Activated CD4-positive, alpha-beta T cell treated with anti-CD3 and anti-CD28 coated beads for 36 hours (primary cell): Measurements from ENCODE around the gene IL6ST. TPM values are rescaled to one million over a fixed set of nuclear protein-coding genes. Genes with fewer than 3 reads are reported as not detected.

ENCODE experiments used
- ATAC-seq: fragments of 200-7000 bp; cut with Tn5 transposase; one replicate; pipeline ENCODE4 v1.10.0; 2021; ENCODE audit warnings: mild to moderate bottlenecking, moderate library complexity
- CTCF ChIA-PET: fragments of 350-600 bp; sonication (Branson Sonifier 250); formaldehyde crosslinking; loops from one replicate; lab custom pipeline; 2021; ENCODE audit warnings: antibody characterized with exemption; lab: Charles Lee
- POLR2A ChIA-PET: fragments of 350-600 bp; sonication (Branson Sonifier 250); formaldehyde crosslinking; loops from one replicate; lab custom pipeline; 2021; ENCODE audit warnings: antibody characterized with exemption, inconsistent platforms; lab: Charles Lee
- DNase-seq: peaks from one replicate; pipeline ENCODE4 v3.0.0-alpha.2; 2020
- H3K27ac Mint-ChIP-seq: one replicate; pipeline ENCODE4 v1.8.0; 2021; ENCODE audit warnings: mixed read lengths
- H3K27me3 Mint-ChIP-seq: one replicate; pipeline ENCODE4 v1.8.0; 2021; ENCODE audit warnings: mixed read lengths
- H3K36me3 Mint-ChIP-seq: one replicate; pipeline ENCODE4 v1.8.0; 2021; ENCODE audit warnings: low read depth, mixed read lengths
- H3K4me1 Mint-ChIP-seq: one replicate; pipeline ENCODE4 v1.8.0; 2021; ENCODE audit warnings: mixed read lengths
- H3K4me3 Mint-ChIP-seq: one replicate; pipeline ENCODE4 v1.8.0; 2021; ENCODE audit warnings: mild to moderate bottlenecking, moderate library complexity, mixed read lengths
- H3K9me3 Mint-ChIP-seq: one replicate; pipeline ENCODE4 v1.8.0; 2021; ENCODE audit warnings: low read depth, mixed read lengths
- intact Hi-C, 2 experiments: fragments of 100-400 bp; cut with DNase I in 1 of 2; cut with micrococcal nuclease in 1 of 2; formaldehyde crosslinking; loops; one replicate each; pipeline versions ENCODE4 v1.14.2 to v1.15.1; 2022 to 2024; cut with DNase I, micrococcal nuclease
- total RNA-seq, 2 experiments: library from RNA; stranded (reverse); gene quantifications; one replicate each; pipeline ENCODE4 v1.2.3, GENCODE V29; 2021

The IL6ST gene
- total RNA-seq, 2 experiments from 2014 or later = 57.1 to 64.4 TPM

DNA sequence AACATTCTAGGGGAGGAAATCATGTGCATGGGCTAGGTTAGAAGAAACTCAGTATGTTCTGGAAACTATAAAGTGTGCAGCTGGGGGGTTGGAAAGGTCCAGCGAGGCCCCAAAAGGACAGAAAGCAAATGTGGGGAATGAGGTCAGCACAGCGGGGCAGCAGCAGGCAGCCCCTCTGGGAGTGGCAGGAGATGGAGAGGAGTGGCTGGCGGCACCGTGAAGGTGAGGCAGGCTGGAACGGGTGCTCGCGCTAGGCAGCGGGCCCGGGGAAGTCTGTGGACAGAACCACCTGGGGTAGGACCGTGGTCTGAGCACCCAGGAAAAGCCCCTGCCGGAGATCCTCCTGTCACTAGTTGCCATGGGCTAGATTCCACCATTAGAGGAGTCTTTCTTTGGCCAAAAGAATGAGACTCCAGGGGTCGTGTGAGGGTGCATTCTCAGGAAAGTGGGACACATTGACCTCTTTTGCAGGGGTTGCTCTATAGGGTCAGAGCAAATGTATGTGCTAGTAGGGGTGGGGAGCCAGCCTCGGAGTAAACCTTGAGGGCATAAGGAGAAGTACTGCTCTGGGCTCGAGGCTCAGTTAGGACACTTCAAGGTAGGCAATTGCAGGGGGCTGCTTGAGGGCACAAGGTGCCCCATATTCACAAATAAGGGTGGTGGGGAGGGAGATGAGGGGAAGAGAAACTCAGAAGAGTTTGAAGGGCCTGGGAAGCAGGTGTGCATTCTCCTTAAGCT, 61.2 kb downstream of the IL6ST start:
- DNase-seq = no peak
- ChIA-PET POLR2A (interaction anchor here (1.2 kb wide), 1 partner anchor 9 kb away, joined by 3 read pairs; no protein-coding TSS in a partner anchor), CTCF (interaction anchor here (1.0 to 6.8 kb wide), 4 partner anchors 15 to 267 kb away, joined by 3 to 97 read pairs (median 36); no protein-coding TSS in a partner anchor)
- intact Hi-C loops = no loop called here
- H3K36me3 Mint-ChIP-seq = peaks cover 8% of the 10 kb centered on the region
- H3K4me3 Mint-ChIP-seq = no peak overlapping the region
- no peaks in the 10 kb centered on the region for H3K27me3 Mint-ChIP-seq
- peak overlapping the region; percentile 17 for H3K27ac Mint-ChIP-seq
- H3K4me1 Mint-ChIP-seq = peaks cover 8% of the 10 kb centered on the region
- no peak for ATAC-seq
- no peaks in the 10 kb centered on the region for H3K9me3 Mint-ChIP-seq

DNA sequence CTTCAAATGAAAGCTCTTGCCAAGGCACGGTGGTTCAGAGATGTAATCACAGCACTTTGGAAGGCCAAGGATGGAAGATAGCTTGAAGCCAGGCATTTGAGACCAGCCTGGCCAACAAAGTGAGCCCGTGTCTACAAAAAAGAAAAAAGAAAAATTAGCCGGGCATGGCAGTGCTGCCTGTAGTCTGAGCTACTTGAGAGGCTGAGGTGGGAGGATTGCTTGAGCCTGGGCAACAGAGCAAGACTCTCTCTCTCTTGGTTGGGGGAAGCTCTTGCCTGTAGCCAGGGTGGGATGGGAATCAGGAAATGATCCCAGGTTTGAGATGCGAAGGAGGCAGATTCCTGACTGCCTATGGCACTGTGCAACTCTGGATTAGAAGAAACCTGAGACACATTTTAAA, 62.1 kb downstream of the IL6ST start:
- intact Hi-C loops = no loop called here
- no peaks in the 10 kb centered on the region for H3K27me3 Mint-ChIP-seq
- ChIA-PET POLR2A (interaction anchor here (1.2 kb wide), 1 partner anchor 8 kb away, joined by 3 read pairs; no protein-coding TSS in a partner anchor), CTCF (interaction anchor here (0.7 to 1.3 kb wide), 4 partner anchors 13 to 268 kb away, joined by 3 read pairs; no protein-coding TSS in a partner anchor)
- peaks cover 2% of the 10 kb centered on the region for H3K36me3 Mint-ChIP-seq
- H3K9me3 Mint-ChIP-seq = no peaks in the 10 kb centered on the region
- no peak overlapping the region for H3K4me3 Mint-ChIP-seq
- no peak overlapping the region for H3K27ac Mint-ChIP-seq
- no peak for DNase-seq
- peaks cover 3% of the 10 kb centered on the region for H3K4me1 Mint-ChIP-seq
- ATAC-seq = no peak

DNA sequence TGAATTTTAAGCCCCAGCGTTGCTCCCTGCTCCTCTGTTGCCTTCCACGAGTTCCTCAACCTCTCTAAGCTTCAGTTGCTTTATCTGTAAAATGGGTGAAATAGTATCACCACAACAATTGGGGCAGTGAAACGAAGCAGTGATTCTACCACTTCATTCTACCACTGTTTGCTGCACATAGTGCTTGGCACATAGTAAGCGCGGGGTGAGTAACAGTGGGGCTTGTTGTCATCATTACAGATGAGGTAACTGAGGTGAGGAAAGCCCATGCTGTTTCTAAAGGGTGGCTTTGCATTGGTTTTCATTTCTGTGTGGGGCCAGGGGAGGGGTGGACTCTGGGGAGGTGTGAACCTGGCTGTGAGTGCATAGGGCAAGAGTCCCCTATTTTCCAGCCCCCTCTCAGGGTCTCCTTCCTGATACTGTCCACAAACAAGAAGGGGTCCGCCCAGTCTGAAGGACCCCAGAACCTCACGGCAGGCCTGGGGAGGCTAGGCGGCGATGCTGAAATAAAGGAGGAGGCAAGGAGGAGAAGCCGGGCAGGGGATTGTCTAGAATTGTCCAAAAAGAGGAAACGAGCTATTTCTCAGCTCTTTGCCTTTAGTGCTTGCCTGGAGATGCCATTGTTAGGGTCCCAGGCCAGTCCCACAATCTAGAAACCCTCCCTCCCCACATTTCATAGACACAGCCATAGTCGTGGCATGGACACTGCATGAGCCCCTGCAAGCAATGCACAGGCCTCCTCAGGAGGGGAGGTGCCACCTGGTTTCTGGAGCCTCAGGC, 65.6 kb downstream of the IL6ST start:
- no peaks in the 10 kb centered on the region for H3K4me1 Mint-ChIP-seq
- intact Hi-C loops = no loop called here
- no peak overlapping the region for H3K27ac Mint-ChIP-seq
- DNase-seq = no peak
- no peaks in the 10 kb centered on the region for H3K9me3 Mint-ChIP-seq
- H3K4me3 Mint-ChIP-seq = no peak overlapping the region
- peak; percentile 17 for ATAC-seq
- ChIA-PET CTCF (interaction anchor here (0.7 to 1.3 kb wide), 2 partner anchors 8 to 256 kb away, joined by 3 to 5 read pairs; no protein-coding TSS in a partner anchor), POLR2A (interaction anchor here (0.6 kb wide), 1 partner anchor 220 kb away, joined by 3 read pairs; no protein-coding TSS in a partner anchor)
- H3K36me3 Mint-ChIP-seq = no peaks in the 10 kb centered on the region
- H3K27me3 Mint-ChIP-seq = no peaks in the 10 kb centered on the region

DNA sequence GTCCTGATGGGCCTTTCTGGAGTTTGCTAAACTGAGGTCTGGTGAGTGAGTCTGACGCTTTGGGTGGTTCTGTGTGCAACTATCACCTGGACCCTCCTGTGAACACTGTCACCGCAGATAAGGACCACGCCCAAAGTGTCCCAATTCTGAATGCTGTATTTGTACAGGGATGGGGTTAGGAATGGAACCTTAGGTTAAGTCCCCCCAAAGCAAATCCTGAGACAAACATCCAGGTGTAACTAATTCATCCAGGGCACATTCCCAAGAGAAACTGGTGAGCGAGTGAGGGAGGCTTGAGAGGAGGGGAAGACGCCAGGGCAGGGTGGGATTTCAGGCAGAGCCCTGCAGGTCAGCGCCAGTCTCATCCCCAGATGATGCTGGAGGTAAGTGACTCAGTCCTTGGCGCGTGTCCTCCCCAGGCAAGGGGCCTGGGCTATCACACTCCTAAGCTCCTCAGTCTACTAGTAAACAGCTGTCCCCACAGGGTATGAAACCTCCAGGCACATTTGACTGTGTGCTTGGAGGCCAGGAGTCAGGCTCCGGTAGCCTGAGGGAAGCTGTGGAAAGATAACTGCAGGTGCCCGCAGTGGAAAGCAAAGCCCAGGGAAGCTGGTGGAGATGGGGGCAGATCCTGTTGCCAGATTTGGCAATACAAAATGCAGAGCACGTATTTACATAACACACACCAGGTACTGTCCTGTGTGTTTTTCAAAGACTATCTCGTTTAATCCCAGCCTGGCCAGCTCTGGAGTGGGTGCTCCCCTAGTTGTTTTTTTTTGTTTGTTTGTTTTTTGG, 66.7 kb downstream of the IL6ST start:
- Mint-ChIP-seq H3K36me3 (no peaks in the 10 kb centered on the region), H3K27me3 (no peaks in the 10 kb centered on the region)
- intact Hi-C loops = no loop called here

DNA sequence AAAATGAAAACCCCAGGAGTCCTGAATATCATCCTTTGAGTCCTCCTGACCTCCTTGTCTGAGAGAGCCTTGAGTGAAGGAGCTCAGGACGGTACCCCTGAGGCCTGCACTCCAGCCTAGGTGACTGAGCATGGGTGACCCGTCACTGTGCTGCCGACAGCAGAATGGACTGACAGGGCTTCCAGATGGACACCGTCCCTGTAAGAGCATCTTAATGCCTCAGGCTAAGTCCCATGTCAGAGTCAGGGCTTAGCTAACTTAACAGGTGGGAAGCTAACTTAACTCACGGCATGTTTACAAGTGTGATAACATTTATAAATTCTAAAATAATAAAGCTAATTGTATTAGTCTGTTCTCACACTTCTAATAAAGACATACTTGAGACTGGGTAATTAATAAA, 68.3 kb downstream of the IL6ST start:
- no peaks in the 10 kb centered on the region for H3K27me3 Mint-ChIP-seq
- no peaks in the 10 kb centered on the region for H3K9me3 Mint-ChIP-seq
- peaks cover 8% of the 10 kb centered on the region for H3K4me1 Mint-ChIP-seq
- no peak overlapping the region for H3K27ac Mint-ChIP-seq
- no peak for ATAC-seq
- DNase-seq = no peak
- H3K36me3 Mint-ChIP-seq = no peaks in the 10 kb centered on the region
- ChIA-PET CTCF (interaction anchor here (1.1 kb wide), 1 partner anchor 9 kb away, joined by 4 read pairs; no protein-coding TSS in a partner anchor), POLR2A (interaction anchor here (0.6 kb wide), 1 partner anchor 24 kb away, joined by 3 read pairs; no protein-coding TSS in a partner anchor)
- no peak overlapping the region for H3K4me3 Mint-ChIP-seq
- intact Hi-C loops = no loop called here

More for the DNA sequence above, 66.7 kb downstream of the IL6ST start:
- H3K4me1 Mint-ChIP-seq = peaks cover 5% of the 10 kb centered on the region
- H3K9me3 Mint-ChIP-seq = no peaks in the 10 kb centered on the region
- ChIA-PET CTCF (interaction anchor here (0.7 to 1.3 kb wide), 3 partner anchors 9 to 257 kb away, joined by 3 to 5 read pairs (median 3); no protein-coding TSS in a partner anchor), POLR2A (no interaction called here)
- ATAC-seq = no peak
- H3K27ac Mint-ChIP-seq = no peak overlapping the region
- no peak for DNase-seq
- H3K4me3 Mint-ChIP-seq = no peak overlapping the region

DNA sequence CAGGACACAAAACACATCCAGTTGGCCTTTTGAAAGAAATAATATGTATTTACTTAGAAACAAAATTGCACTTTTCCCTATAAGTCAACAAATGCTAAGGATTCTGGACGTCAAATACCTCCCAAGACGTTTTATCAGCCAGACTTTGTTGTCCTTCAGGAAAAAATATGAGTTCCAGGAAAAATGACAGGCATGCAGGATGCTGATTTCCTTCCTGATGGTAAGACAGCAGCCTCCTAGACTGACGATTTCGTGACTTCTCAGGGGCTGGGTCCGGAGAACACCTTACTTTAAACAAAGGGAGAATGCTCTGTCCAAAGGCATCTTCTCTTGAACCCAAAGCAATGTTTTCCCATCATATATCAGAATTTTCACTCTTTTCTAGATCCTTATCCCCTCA, 69.1 kb downstream of the IL6ST start:
- no peak overlapping the region for H3K27ac Mint-ChIP-seq
- CTCF ChIA-PET = no interaction called here
- H3K27me3 Mint-ChIP-seq = no peaks in the 10 kb centered on the region
- peaks cover 8% of the 10 kb centered on the region for H3K4me1 Mint-ChIP-seq
- DNase-seq (no peak), ATAC-seq (no peak)
- no peak overlapping the region for H3K4me3 Mint-ChIP-seq
- intact Hi-C loops = no loop called here
- POLR2A ChIA-PET = no interaction called here
- H3K36me3 Mint-ChIP-seq = no peaks in the 10 kb centered on the region
- no peaks in the 10 kb centered on the region for H3K9me3 Mint-ChIP-seq

DNA sequence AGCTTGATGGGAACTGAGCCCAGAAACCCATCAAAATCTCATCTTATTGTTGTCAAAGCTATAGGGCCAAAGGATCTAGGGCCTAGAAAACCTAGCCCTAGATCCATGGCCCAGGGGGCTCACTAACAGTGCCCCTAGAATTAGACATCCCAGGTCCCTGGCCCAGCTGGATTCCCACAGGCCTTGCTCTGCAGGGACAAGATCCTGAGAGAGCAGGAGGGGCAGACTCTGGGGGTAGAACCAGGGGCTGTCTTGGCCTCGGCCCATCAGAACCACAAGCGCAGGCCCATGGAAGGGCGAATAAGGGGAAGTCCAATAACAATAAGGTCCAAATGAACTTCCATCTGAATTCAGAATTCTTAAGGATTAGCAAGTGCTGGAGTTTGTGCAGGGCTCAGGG, 69.6 kb downstream of the IL6ST start:
- ChIA-PET POLR2A (no interaction called here), CTCF (interaction anchor here (3.6 kb wide), 1 partner anchor 10 kb away, joined by 19 read pairs; no protein-coding TSS in a partner anchor)
- Mint-ChIP-seq H3K4me1 (peaks cover 8% of the 10 kb centered on the region), H3K36me3 (no peaks in the 10 kb centered on the region), H3K4me3 (no peak overlapping the region), H3K27ac (no peak overlapping the region), H3K27me3 (no peaks in the 10 kb centered on the region), H3K9me3 (no peaks in the 10 kb centered on the region)
- DNase-seq (no peak), ATAC-seq (no peak)
- intact Hi-C loops = no loop called here

DNA sequence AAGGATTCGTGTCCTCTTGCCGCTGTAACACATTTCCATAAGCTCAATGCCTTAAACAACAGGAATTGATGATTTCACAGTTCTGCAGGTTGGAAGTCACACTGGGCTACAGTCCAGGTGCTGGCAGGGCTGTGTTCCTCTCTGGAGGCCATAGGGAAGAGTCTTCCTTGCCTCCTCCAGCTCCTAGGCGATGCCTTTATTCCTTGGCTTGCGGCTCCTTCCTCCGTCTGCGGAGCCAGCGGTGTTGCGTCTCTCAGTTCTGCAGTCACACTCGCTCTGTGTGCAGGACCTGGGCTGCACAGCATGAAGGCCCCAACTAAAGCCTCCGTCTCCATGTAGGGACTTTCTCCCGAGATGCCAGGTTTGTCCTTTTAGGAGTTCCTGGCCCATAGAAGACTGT, 70.0 kb downstream of the IL6ST start:
- H3K4me1 Mint-ChIP-seq = peaks cover 8% of the 10 kb centered on the region
- DNase-seq (no peak), ATAC-seq (no peak)
- no peaks in the 10 kb centered on the region for H3K27me3 Mint-ChIP-seq
- no peak overlapping the region for H3K27ac Mint-ChIP-seq
- ChIA-PET POLR2A (interaction anchor here (1.1 kb wide), 1 partner anchor 8 kb away, joined by 3 read pairs; no protein-coding TSS in a partner anchor), CTCF (interaction anchor here (0.6 to 3.6 kb wide), 3 partner anchors 11 to 133 kb away, joined by 3 to 19 read pairs (median 5); no protein-coding TSS in a partner anchor)
- no peaks in the 10 kb centered on the region for H3K36me3 Mint-ChIP-seq
- H3K9me3 Mint-ChIP-seq = no peaks in the 10 kb centered on the region
- intact Hi-C loops = no loop called here
- H3K4me3 Mint-ChIP-seq = no peak overlapping the region

DNA sequence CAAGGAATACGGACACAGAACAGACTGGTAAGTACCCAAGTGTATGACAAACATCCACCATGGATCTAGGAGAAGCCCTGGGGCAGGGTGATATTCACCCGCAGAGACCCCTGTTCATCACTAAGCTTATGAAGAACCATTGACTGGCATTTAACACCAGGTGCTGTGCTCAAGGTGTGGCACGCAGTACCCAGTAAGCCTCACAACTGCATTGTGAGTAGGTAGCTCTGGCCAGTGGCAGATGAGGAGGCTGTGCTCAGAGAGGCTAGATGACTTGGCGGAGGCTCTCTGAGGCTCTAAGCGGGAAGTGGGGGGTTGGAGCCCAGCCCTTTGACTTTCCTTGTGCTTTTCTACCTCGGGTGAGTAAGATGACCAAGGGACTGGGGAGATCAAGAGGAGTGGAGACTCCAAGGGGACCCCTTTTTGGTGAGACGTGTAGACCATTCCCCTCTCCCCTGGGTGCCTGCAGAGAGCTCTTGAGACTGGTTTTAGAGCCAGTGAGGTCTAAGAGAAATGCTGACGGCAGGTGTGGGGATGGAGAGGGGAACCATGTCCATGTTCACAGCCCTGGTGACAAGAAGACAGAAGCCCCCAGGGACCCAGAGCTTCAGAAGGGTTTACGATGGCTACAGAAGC, 70.8 kb downstream of the IL6ST start:
- Mint-ChIP-seq H3K36me3 (no peaks in the 10 kb centered on the region), H3K4me1 (peaks cover 15% of the 10 kb centered on the region), H3K9me3 (no peaks in the 10 kb centered on the region), H3K27ac (no peak overlapping the region), H3K4me3 (peak overlapping the region; percentile 70), H3K27me3 (no peaks in the 10 kb centered on the region)
- ChIA-PET POLR2A (interaction anchor here (1.1 kb wide), 1 partner anchor 9 kb away, joined by 3 read pairs; no protein-coding TSS in a partner anchor), CTCF (interaction anchor here (0.6 to 3.6 kb wide), 4 partner anchors 12 to 597 kb away, joined by 3 to 19 read pairs (median 4); no protein-coding TSS in a partner anchor)
- intact Hi-C loops = no loop called here
- ATAC-seq (peak; percentile 27), DNase-seq (no peak)

DNA sequence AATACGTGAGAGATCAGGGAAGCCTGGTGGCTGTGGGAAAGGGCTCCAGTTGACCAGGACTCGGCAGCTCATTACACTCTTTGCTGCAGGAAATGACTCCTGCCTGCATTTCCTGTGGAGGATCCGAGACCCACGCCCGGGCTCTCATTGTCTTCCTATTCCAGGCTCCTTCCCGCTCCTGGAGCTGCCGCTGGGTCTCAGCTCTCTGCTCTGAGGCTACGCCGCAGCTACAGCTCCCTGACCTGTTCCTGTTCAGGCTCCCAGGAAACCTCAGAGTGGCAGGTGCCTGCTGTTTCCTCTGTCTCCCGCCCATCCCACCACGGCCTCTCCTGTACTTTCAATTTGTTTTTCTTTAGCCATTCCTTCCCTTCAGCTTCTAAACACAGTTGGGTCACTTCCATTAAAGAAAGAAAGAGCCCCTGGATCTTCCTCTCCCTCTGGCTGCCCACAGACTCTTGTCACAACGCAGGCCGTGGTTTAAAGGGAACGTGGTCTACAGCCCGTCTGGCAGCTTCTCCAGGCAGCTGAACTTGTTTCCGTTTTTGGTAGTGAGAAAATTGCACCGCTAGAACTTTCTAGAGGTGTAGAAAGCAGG, 71.5 kb downstream of the IL6ST start:
- Mint-ChIP-seq H3K27me3 (no peaks in the 10 kb centered on the region), H3K36me3 (no peaks in the 10 kb centered on the region), H3K4me3 (peak overlapping the region; percentile 70), H3K27ac (peak overlapping the region; percentile 89), H3K9me3 (no peaks in the 10 kb centered on the region), H3K4me1 (peaks cover 15% of the 10 kb centered on the region)
- CTCF ChIA-PET = interaction anchor here (0.5 to 3.6 kb wide), 3 partner anchors 12 to 598 kb away, joined by 3 to 19 read pairs (median 3); no protein-coding TSS in a partner anchor
- POLR2A ChIA-PET = no interaction called here
- DNase-seq (peak; percentile 41), ATAC-seq (peak; percentile 64)
- intact Hi-C loops = no loop called here
